Vagina (tissue), 2 donors: ENCODE measurements around the gene KIF1A. TPM values are rescaled to one million over a fixed set of nuclear protein-coding genes. Genes with fewer than 3 reads are reported as not detected.

Source experiments
- DNase-seq, 2 donors: peaks; one replicate each; pipeline ENCODE4 v3.0.0-alpha.2; 2017; ENCODE audit errors: extremely low spot score in 2 of 2
- H3K27ac ChIP-seq: fragments of 200-600 bp; sonication (generic); one replicate; pipeline ENCODE4 v1.5.1; 2019
- H3K27me3 ChIP-seq: fragments of 200-600 bp; sonication (generic); one replicate; pipeline ENCODE4 v1.5.1; 2019
- H3K36me3 ChIP-seq, 2 donors: fragments of 200-600 bp; sonication (generic); one replicate each; pipeline ENCODE4 v1.5.1; 2017 to 2019
- H3K4me1 ChIP-seq: fragments of 200-600 bp; sonication (generic); one replicate; pipeline ENCODE4 v1.5.1; 2019
- H3K4me3 ChIP-seq, 2 donors: fragments of 200-600 bp; sonication (generic); 1 replicate in 1 of 2; 2 replicates in 1 of 2; pipeline ENCODE4 v1.5.1; 2016 to 2019
- H3K9me3 ChIP-seq: fragments of 200-600 bp; sonication (generic); one replicate; pipeline ENCODE4 v1.5.1; 2019
- POLR2A ChIP-seq, 2 donors: fragments of 450-650 bp; IDR thresholded peaks; one replicate each; pipeline ENCODE4 v1.6.1; 2017; ENCODE audit warnings: antibody characterized with exemption in 2 of 2, mild to moderate bottlenecking in 2 of 2, moderate library complexity in 2 of 2
- POLR2AphosphoS5 ChIP-seq, 2 donors: sonication (generic); formaldehyde crosslinking; IDR thresholded peaks; one replicate each; pipeline ENCODE4 v1.9.0; 2017; ENCODE audit warnings: antibody characterized with exemption in 2 of 2, mild to moderate bottlenecking in 2 of 2, low read depth in 1 of 2; ENCODE audit not compliant: insufficient read depth in 1 of 2
- intact Hi-C: fragments of 100-400 bp; cut with DNase I; formaldehyde crosslinking; loops from one replicate; pipeline ENCODE4 v1.15.1; 2023
- total RNA-seq: library from RNA; depleted of rRNA; stranded (reverse); fragments of >200 nt; gene quantifications from one replicate; pipeline ENCODE4 v1.2.3, GENCODE V29; 2016
- TF ChIP-seq, protein P1 (sequence below), 3 experiments: fragments of 450-650 bp in 2 of 3; fragments of 200-600 bp in 1 of 3; sonication (generic) in 1 of 3; IDR thresholded peaks; one replicate each; pipeline ENCODE4 v1.5.1; 2017 to 2019; ENCODE audit warnings: antibody characterized with exemption in 3 of 3, mild to moderate bottlenecking in 2 of 3, moderate library complexity in 2 of 3

The KIF1A gene
- total RNA-seq, 1 donor from 2014 or later: 6.1 TPM

DNA sequence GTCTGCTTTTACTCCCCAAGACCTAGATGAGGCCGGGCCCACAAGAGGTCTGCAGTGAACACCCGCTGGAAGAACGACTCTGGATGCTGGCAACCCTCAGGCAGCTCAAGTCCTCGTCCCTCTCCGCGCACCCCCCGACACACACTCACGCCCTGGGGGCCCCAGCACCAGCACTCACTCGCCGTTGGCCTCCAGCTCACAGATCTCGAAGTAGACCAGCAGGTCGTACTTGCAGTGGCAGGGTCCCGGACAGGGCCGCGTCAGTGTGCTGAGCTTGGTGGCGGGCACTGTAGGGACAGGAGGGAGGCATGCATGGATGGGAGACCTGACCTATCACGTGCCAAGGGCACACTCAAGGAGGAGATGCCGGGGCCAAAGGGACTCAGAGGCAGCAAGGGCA lies 78.9 kb downstream of the KIF1A start:
- no peak overlapping the region for H3K4me3 ChIP-seq
- intact Hi-C loops: no loop called here
- no peaks in the 10 kb centered on the region for H3K36me3 ChIP-seq
- no peak overlapping the region for H3K27ac ChIP-seq
- DNase-seq: no peak
- no peaks in the 10 kb centered on the region for H3K4me1 ChIP-seq
- H3K27me3 ChIP-seq: no peaks in the 10 kb centered on the region
- H3K9me3 ChIP-seq: no peaks in the 10 kb centered on the region
- TF ChIP-seq POLR2A (IDR thresholded peaks at IDR 0.05) (no peak), POLR2AphosphoS5 (IDR thresholded peaks at IDR 0.05; ENCODE audit: insufficient read depth in 1 of 2, low read depth in 1 of 2) (no peak)
- TF ChIP-seq, protein P1, sequence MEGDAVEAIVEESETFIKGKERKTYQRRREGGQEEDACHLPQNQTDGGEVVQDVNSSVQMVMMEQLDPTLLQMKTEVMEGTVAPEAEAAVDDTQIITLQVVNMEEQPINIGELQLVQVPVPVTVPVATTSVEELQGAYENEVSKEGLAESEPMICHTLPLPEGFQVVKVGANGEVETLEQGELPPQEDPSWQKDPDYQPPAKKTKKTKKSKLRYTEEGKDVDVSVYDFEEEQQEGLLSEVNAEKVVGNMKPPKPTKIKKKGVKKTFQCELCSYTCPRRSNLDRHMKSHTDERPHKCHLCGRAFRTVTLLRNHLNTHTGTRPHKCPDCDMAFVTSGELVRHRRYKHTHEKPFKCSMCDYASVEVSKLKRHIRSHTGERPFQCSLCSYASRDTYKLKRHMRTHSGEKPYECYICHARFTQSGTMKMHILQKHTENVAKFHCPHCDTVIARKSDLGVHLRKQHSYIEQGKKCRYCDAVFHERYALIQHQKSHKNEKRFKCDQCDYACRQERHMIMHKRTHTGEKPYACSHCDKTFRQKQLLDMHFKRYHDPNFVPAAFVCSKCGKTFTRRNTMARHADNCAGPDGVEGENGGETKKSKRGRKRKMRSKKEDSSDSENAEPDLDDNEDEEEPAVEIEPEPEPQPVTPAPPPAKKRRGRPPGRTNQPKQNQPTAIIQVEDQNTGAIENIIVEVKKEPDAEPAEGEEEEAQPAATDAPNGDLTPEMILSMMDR (IDR thresholded peaks at IDR 0.05): no peak

GRCh38 chr2:240739797-240740196 lies 80.2 kb downstream of the KIF1A start:
- intact Hi-C loops: no loop called here
- Histone ChIP-seq H3K4me1 (no peaks in the 10 kb centered on the region), H3K4me3 (no peak overlapping the region), H3K36me3 (no peaks in the 10 kb centered on the region), H3K9me3 (no peaks in the 10 kb centered on the region), H3K27ac (no peak overlapping the region), H3K27me3 (no peaks in the 10 kb centered on the region)
- DNase-seq: no peak
- TF ChIP-seq, protein P1 (IDR thresholded peaks at IDR 0.05): no peak
- TF ChIP-seq POLR2AphosphoS5 (IDR thresholded peaks at IDR 0.05; ENCODE audit: insufficient read depth in 1 of 2, low read depth in 1 of 2) (no peak), POLR2A (IDR thresholded peaks at IDR 0.05) (no peak)

GRCh38 chr2:240737958-240738357 lies 82.1 kb downstream of the KIF1A start:
- intact Hi-C loops: no loop called here

GRCh38 chr2:240737512-240737911 lies 82.5 kb downstream of the KIF1A start:
- Histone ChIP-seq H3K4me1 (no peaks in the 10 kb centered on the region), H3K27me3 (no peaks in the 10 kb centered on the region), H3K27ac (no peak overlapping the region), H3K36me3 (no peaks in the 10 kb centered on the region), H3K9me3 (no peaks in the 10 kb centered on the region), H3K4me3 (no peak overlapping the region)
- DNase-seq: no peak
- intact Hi-C loops: no loop called here
- TF ChIP-seq POLR2A (IDR thresholded peaks at IDR 0.05): no peak
- TF ChIP-seq, protein P1 (IDR thresholded peaks at IDR 0.05): no peak
- TF ChIP-seq POLR2AphosphoS5 (IDR thresholded peaks at IDR 0.05; ENCODE audit: insufficient read depth in 1 of 2, low read depth in 1 of 2): no peak

More at GRCh38 chr2:240737958-240738357, 82.1 kb downstream of the KIF1A start:
- TF ChIP-seq, protein P1 (IDR thresholded peaks at IDR 0.05): no peak
- TF ChIP-seq POLR2A (IDR thresholded peaks at IDR 0.05) (no peak), POLR2AphosphoS5 (IDR thresholded peaks at IDR 0.05; ENCODE audit: insufficient read depth in 1 of 2, low read depth in 1 of 2) (no peak)
- H3K27ac ChIP-seq: no peak overlapping the region
- H3K4me3 ChIP-seq: no peak overlapping the region
- H3K9me3 ChIP-seq: no peaks in the 10 kb centered on the region
- H3K4me1 ChIP-seq: no peaks in the 10 kb centered on the region
- DNase-seq: no peak
- H3K27me3 ChIP-seq: no peaks in the 10 kb centered on the region
- H3K36me3 ChIP-seq: no peaks in the 10 kb centered on the region

DNA sequence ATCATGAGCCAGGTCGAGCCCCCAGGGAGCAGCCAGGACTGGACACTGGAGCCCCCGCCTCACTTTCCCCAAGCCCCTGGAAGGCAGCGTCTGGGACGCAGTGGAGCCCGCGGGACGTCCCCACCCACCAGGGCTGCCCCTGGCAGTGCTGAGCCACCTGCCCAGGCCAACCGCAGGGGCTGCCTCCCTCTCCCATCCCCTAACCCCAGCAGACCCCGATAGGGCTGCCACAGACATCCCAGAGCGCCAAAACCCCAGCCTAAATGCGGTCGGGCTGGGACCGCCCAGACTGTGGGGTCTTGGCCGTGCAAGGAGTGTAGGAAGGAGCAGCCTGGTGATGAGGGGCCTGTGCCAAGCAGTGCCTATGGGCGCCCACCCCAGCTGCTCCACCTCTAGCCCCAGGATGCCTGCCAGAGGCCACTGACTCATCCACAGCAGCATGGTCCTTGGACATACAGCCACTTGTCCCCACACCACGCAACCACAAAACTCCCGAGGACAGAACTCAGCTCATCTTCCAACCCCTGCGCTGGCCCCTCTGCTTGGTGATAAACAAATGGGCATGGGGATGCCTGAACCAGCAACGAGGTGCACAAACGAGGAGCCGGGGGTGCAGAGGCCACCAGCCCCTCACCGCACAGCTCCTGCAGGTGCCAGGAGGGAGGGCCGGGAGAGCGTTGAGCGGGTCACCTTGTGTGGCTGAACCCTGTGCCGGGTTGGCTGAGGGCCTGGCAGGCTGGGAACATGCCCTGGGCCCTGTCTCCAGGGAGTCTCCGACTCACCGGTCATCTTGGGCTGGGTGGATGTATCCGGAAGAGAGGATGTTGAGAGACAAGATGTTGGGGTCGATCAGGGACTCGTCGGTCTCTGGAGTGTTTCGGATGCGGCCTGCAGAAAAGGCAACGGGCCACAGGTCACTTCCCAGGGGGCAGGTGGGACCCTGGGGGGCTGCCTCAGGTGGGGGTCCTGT lies 83.5 kb downstream of the KIF1A start:
- Histone ChIP-seq H3K36me3 (no peaks in the 10 kb centered on the region), H3K4me1 (no peaks in the 10 kb centered on the region), H3K4me3 (no peak overlapping the region), H3K27me3 (no peaks in the 10 kb centered on the region), H3K27ac (no peak overlapping the region), H3K9me3 (no peaks in the 10 kb centered on the region)
- no peak for DNase-seq
- no peak for TF ChIP-seq POLR2A (IDR thresholded peaks at IDR 0.05)
- intact Hi-C loops: no loop called here
